Measurements from ENCODE around the gene SIPA1L2.

DNA sequence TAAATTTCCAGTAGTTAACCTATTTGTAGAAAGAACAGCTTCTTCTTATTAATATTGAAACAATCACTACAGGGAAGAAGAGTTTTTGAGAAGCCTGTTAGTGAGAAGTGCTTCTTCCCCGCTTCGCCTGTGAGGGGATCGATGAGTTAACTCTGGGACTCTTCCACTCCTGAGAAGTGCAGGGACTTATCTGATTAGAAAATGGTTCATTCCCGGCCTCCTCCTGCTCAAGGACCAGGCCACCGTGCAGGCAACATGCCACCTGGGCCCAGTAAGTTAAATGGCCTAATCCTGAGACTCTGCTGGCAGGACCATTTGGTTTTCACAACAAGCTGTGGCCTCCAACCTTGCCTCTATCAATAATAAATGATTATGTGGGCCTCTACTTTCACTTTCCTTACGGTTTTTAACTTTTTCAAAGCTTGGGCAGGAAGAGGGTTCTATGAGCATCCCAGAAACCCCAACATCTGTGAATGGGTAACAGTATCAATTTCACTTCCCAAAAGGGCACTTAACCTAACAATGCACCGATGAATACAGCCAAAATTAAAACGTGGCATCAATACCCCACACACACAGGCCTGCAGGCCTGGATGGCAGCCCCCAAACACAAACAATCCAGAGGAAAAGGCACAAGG is 33.1 kb downstream of the SIPA1L2 start:
- TF ChIP-seq, protein P1, sequence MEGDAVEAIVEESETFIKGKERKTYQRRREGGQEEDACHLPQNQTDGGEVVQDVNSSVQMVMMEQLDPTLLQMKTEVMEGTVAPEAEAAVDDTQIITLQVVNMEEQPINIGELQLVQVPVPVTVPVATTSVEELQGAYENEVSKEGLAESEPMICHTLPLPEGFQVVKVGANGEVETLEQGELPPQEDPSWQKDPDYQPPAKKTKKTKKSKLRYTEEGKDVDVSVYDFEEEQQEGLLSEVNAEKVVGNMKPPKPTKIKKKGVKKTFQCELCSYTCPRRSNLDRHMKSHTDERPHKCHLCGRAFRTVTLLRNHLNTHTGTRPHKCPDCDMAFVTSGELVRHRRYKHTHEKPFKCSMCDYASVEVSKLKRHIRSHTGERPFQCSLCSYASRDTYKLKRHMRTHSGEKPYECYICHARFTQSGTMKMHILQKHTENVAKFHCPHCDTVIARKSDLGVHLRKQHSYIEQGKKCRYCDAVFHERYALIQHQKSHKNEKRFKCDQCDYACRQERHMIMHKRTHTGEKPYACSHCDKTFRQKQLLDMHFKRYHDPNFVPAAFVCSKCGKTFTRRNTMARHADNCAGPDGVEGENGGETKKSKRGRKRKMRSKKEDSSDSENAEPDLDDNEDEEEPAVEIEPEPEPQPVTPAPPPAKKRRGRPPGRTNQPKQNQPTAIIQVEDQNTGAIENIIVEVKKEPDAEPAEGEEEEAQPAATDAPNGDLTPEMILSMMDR (conservative IDR thresholded peaks at IDR 0.05 in 1 of 2, IDR thresholded peaks at IDR 0.05 in 1 of 2; ENCODE audit: extremely low read depth in 1 of 2, insufficient read depth in 1 of 2, low read depth in 1 of 2, low read length in 2 of 2): no peak
- no peak for TF ChIP-seq EZH2 (IDR thresholded peaks at IDR 0.05; ENCODE audit: borderline replicate concordance, low read length)

Data from mammary epithelial cell (primary cell).